Activated CD4-positive, alpha-beta T cell treated with anti-CD3 and anti-CD28 coated beads, Interleukin-2, amount 50 U/mL, for 16 hours (primary cell): ENCODE results near the gene ZC2HC1C.

Experiments
- DNase-seq: peaks from one replicate; pipeline ENCODE4 v3.0.0-alpha.2; 2020

ZC2HC1C gene

GRCh38 chr14:75069121-75069810 is at the start of gene ZC2HC1C:
Gene ZC2HC1C (plus strand): TSS chr14:75069641. CDS start chr14:75070574, 933 bp downstream.
- DNase-seq = peak; percentile 81

- no peak for DNase-seq
Measured at GRCh38 chr14:75022655-75023054, 46.8 kb upstream of the ZC2HC1C start.

- DNase-seq = no peak
Measured at GRCh38 chr14:75023108-75023507, 46.3 kb upstream of the ZC2HC1C start.

- no peak for DNase-seq
Measured at GRCh38 chr14:75025082-75025481, 44.4 kb upstream of the ZC2HC1C start.

- no peak for DNase-seq
Measured at GRCh38 chr14:75025876-75026275, 43.6 kb upstream of the ZC2HC1C start.

DNA sequence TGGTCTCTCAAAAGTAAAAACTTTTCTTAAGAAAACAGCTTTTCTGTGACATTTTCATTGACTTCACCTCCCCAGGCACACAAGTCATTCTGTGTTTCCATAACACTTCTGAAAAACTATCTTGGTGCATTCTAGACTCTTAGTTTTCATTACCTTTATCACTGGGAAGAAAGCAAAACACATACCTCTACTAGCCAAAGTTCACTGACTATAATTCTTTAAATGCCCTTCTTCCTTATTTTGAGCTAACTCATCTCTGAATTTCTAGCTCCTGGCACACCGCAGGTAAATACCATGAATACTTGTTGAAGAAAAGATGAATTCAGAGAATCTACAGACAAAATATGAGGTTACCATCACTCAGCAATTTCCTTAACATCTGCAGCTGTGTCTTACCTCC is 39.3 kb upstream of the ZC2HC1C start:
- no peak for DNase-seq

DNA sequence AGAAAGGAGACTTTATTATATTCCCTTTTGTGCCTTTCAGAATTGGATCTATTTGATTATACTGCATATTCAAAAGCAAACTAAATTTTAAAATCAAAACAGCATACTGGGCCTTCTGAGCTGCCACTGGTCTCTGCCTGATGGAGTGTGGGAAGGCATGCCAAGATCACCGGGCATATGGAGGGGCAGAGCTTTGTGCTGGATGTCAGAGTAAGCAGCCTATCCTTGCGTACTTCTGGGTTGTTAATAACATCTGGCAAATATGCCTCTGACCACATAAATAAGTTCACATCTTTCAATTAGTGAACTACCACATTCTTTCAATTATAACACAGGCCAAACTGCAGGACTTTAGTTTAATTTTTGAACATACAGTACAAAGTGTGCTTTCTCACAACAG is 36.5 kb upstream of the ZC2HC1C start:
- DNase-seq = no peak

- no peak for DNase-seq
Measured at GRCh38 chr14:75040507-75040906, 28.9 kb upstream of the ZC2HC1C start.

- no peak for DNase-seq
Measured at GRCh38 chr14:75040959-75041358, 28.5 kb upstream of the ZC2HC1C start.

- no peak for DNase-seq
Measured at GRCh38 chr14:75041613-75042012, 27.8 kb upstream of the ZC2HC1C start.

GRCh38 chr14:75042035-75042434 is 27.4 kb upstream of the ZC2HC1C start:
- no peak for DNase-seq

- no peak for DNase-seq
Measured at GRCh38 chr14:75044322-75044721, 25.1 kb upstream of the ZC2HC1C start.

DNA sequence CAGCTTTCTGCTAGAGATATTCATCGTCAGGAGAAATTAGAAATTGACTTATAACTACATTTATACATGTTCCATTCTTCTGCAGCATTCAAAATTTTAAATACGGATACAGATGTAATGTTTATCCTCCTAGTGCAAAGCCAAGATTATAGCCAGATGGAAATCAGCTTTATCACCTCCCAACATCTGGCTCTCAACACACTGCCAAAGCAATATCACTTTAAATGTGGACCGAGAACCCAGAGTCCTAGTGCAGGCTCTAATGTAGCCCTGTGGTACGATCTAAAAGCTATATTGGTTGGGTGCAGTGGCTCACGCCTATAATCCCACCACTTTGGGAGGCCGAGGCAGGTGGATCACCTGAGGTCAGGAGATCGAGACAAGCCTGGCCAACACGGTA is 24.7 kb upstream of the ZC2HC1C start:
- DNase-seq = no peak

DNA sequence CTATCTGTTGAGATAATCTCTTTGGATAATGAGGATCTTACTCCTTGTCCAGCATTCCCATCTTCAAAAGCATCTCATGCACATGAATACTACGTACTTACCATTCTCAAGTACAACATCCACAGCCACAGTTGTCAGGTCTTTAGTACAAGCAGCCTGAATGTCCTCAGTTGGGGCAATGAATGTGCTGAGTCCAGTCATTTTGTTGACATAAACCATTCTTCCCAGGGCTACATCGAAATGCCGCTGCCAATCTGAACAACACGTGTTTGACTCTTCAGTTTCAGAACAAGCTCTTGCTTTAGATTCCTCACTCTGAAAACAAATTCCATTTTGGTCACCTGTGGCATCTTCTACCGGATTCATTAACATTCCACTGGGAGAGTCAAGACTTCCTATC is 23.2 kb upstream of the ZC2HC1C start:
- DNase-seq = no peak

- DNase-seq = peak; percentile 47
Measured at GRCh38 chr14:75046899-75047298, 22.5 kb upstream of the ZC2HC1C start.

DNA sequence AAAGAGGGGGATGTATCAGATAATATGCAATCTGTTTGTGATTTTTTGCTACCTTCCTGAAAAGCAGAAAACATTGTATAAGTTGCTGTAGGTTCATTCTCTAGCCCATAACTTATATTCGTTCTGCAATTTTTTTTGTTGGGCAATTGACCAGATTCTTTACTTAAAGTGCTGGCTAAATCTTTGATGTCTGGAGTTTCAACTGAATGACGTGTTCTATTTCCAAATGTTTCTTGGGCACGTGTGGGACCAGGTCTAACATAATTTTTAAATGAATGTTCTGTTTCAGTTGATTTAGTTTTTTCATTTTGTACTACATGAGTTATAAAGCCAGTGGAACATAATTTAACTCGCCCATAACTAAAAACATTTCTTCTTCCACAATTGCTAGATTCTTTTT is 21.9 kb upstream of the ZC2HC1C start:
- DNase-seq = no peak

DNA sequence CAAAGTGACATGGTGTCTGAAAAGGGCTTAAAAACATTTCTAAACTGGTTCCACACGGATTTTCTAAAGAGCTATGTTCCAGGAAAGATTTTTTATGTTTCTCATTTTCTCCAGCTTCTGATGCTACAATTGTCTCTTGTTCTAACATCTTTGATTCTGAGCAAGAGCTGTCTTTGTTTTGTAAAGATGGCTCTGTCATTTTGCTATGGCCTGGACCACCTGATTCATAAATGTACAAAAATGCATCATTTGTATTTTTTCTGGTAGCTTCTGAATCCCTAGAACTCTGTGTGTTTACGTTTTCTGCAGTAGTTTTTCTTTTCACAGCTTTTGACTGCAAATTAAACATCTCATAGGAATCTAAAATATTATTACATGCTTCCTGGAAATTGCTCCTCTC is 21.3 kb upstream of the ZC2HC1C start:
- no peak for DNase-seq

- no peak for DNase-seq
Measured at GRCh38 chr14:75049136-75049535, 20.3 kb upstream of the ZC2HC1C start.

DNA sequence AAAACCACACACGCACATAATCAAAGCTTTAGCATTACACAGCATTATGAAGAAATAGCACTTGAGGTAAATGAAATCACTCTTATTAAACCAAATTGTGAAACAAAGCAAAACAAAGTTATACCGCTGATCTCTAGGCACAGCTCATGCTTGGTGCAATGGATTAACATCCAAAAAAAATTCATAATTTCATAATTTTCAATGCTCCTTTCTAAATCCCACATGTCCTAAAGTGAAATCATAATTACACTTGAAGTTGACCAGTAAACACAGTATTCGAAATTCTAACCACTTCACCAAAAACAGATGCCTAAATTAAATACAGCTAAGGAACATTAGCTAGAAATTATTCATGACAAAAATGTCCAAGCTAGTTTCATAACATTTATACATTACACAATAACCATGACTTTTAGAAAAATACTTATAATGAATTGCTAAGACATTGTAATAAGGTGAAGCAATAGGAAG is 19.7 kb upstream of the ZC2HC1C start:
- no peak for DNase-seq

GRCh38 chr14:75050852-75051555 is 18.4 kb upstream of the ZC2HC1C start, which contains the start of gene MLH3:
Gene MLH3 (minus strand): TSS chr14:75051467. CDS start chr14:75049655, 1,812 bp downstream.
- peak; percentile 83 for DNase-seq

- no peak for DNase-seq
Measured at GRCh38 chr14:75051556-75051899, 17.9 kb upstream of the ZC2HC1C start.

DNA sequence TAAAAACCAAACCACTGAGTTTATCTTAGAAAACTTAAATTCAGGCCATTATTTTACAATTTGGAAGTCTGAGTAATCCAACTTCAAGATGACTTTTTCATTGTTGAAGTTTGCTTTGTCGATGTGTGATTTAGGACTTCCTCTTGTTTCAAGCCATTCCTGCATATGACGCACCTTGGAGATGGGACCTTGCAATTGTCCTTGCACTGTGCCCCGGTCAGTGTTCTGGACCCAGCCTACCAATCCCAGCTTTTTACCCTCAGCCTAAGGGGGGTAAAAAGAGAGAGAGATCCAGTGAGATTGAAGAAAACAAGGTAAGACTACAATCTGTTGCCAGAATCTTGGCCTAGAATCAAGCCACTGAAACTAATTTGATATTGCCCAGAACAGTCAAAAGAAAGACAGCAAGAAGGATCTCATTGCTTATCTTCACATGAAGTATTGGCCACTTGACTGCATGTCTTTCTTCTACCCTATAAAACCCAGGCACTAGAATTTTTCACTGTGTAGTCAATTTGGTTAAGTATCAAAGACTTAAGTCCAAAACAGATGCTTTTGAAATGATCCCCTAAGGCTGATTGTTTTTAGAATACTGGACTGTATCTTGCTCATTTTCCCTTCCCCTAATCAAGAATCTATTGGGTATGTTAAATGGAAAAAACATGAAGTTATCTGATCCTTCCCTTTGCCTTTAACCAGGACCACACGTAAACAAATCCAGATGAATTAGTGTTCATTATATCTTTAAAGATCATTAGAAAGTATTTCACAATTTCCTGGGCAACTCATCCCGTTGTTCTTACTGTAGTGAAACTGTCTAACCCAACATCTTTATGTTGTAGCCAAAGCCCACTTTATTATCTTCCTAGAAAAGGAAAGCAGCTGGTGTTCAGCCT is 15.8 kb upstream of the ZC2HC1C start:
- no peak for DNase-seq

GRCh38 chr14:75054421-75054820 is 15.0 kb upstream of the ZC2HC1C start:
- no peak for DNase-seq

- no peak for DNase-seq
Measured at GRCh38 chr14:75059642-75060041, 9.8 kb upstream of the ZC2HC1C start.
